ENCODE data around the gene DUSP10.

- TF ChIP-seq GLIS3 (CRISPR knock-in tag; IDR thresholded peaks at IDR 0.05) (no peak), CSRNP3 (CRISPR knock-in tag; IDR thresholded peaks at IDR 0.05) (no peak), ZNF565 (CRISPR knock-in tag; conservative IDR thresholded peaks at IDR 0.05; ENCODE audit: low read depth) (no peak), ARNTL (CRISPR knock-in tag; IDR thresholded peaks at IDR 0.05; ENCODE audit: borderline replicate concordance, low read depth) (no peak), RARB (CRISPR knock-in tag; IDR thresholded peaks at IDR 0.05) (no peak), TSHZ2 (CRISPR knock-in tag; IDR thresholded peaks at IDR 0.05) (no peak), SNAI2 (CRISPR knock-in tag; IDR thresholded peaks at IDR 0.05) (no peak)
Measured at GRCh38 chr1:221786647-221787046, 44.8 kb upstream of the DUSP10 start.

All from SK-N-SH treated with all-trans-retinoic acid at 6 μM for 48 hours (cell line).